Body of pancreas (tissue), 4 donors: ENCODE results near the gene RNF13.
"Not testable (repeated sequence)": the region's sequence is repeated elsewhere in the genome, so short reads cannot be mapped to it uniquely, and the experiment has no call there.

Experiments used
- POLR2A ChIP-seq, 3 donors: fragments of 450-650 bp; IDR thresholded peaks; one replicate each; pipeline ENCODE4 v1.6.1; 2016; ENCODE audit warnings: antibody characterized with exemption in 3 of 3, mild to moderate bottlenecking in 2 of 3
- TF ChIP-seq, protein P1 (sequence below), 7 experiments: fragments of 450-650 bp in 4 of 7; fragments of 200-600 bp in 3 of 7; sonication (generic) in 3 of 7; IDR thresholded peaks; one replicate each; pipeline ENCODE4 v1.5.1; 2016 to 2019; ENCODE audit warnings: antibody characterized with exemption in 7 of 7

- TF ChIP-seq, protein P1, sequence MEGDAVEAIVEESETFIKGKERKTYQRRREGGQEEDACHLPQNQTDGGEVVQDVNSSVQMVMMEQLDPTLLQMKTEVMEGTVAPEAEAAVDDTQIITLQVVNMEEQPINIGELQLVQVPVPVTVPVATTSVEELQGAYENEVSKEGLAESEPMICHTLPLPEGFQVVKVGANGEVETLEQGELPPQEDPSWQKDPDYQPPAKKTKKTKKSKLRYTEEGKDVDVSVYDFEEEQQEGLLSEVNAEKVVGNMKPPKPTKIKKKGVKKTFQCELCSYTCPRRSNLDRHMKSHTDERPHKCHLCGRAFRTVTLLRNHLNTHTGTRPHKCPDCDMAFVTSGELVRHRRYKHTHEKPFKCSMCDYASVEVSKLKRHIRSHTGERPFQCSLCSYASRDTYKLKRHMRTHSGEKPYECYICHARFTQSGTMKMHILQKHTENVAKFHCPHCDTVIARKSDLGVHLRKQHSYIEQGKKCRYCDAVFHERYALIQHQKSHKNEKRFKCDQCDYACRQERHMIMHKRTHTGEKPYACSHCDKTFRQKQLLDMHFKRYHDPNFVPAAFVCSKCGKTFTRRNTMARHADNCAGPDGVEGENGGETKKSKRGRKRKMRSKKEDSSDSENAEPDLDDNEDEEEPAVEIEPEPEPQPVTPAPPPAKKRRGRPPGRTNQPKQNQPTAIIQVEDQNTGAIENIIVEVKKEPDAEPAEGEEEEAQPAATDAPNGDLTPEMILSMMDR (IDR thresholded peaks at IDR 0.05) = not testable (repeated sequence)
- not testable (repeated sequence) for TF ChIP-seq POLR2A (IDR thresholded peaks at IDR 0.05)
These were observed 16.6 kb downstream of the RNF13 start for GRCh38 chr3:149829631-149830030.
